Osteoblast (primary cell): Measurements from ENCODE around the gene ADARB2. TPM values are rescaled to one million over a fixed set of nuclear protein-coding genes. Genes with fewer than 3 reads are reported as not detected.
"Not testable (repeated sequence)": the region's sequence is repeated elsewhere in the genome, so short reads cannot be mapped to it uniquely, and the experiment has no call there.

Experiments used
- DNase-seq: peaks from one replicate; pipeline ENCODE4 v3.0.0; 2011; ENCODE audit warnings: low spot score, mixed read lengths; ENCODE audit not compliant: insufficient read length; ENCODE audit errors: missing footprints
- H2AFZ ChIP-seq: 2 replicates; pipeline ENCODE4 v1.6.0; 2011; ENCODE audit warnings: mild to moderate bottlenecking, low read length
- H3K27ac ChIP-seq: 2 replicates; pipeline ENCODE4 v1.5.1; 2011; ENCODE audit warnings: mild to moderate bottlenecking, low read depth, low read length, moderate library complexity
- H3K27me3 ChIP-seq: 2 replicates; pipeline ENCODE4 v1.6.0; 2012; ENCODE audit warnings: mild to moderate bottlenecking, control low read depth, inconsistent platforms, low read length, moderate library complexity; ENCODE audit not compliant: insufficient read depth
- H3K36me3 ChIP-seq: 2 replicates; pipeline ENCODE4 v1.5.1; 2011; ENCODE audit warnings: mild to moderate bottlenecking, low read length, control low read depth, moderate library complexity; ENCODE audit not compliant: insufficient read depth
- H3K4me1 ChIP-seq: 2 replicates; pipeline ENCODE4 v1.5.1; 2011; ENCODE audit warnings: mild to moderate bottlenecking, low read length, control low read depth, moderate library complexity; ENCODE audit not compliant: insufficient read depth
- H3K4me2 ChIP-seq: 2 replicates; pipeline ENCODE4 v1.6.0; 2011; ENCODE audit warnings: mild to moderate bottlenecking, low read length; ENCODE audit not compliant: insufficient read depth
- H3K4me3 ChIP-seq: fragments of 200-600 bp; sonication (generic); 3 replicates; pipeline ENCODE4 v1.5.1; 2012; ENCODE audit warnings: mild to moderate bottlenecking, low read length, inconsistent platforms; ENCODE audit not compliant: insufficient read depth
- H3K79me2 ChIP-seq: 2 replicates; pipeline ENCODE4 v1.6.0; 2012; ENCODE audit warnings: mild to moderate bottlenecking, low read length, control low read depth, inconsistent platforms; ENCODE audit not compliant: insufficient read depth
- H3K9me3 ChIP-seq: 2 replicates; pipeline ENCODE4 v1.5.1; 2011; ENCODE audit warnings: low read depth, low read length, control low read depth
- H4K20me1 ChIP-seq: 2 replicates; pipeline ENCODE4 v1.6.0; 2012; ENCODE audit warnings: mild to moderate bottlenecking, low read length, control low read depth; ENCODE audit not compliant: insufficient read depth
- CTCF ChIP-seq: IDR thresholded peaks from 2 replicates; pipeline ENCODE4 v1.5.1; 2011; ENCODE audit warnings: mild to moderate bottlenecking, low read depth, low read length, moderate library complexity; ENCODE audit errors: extremely low read depth
- total RNA-seq: library from RNA; depleted of rRNA; stranded (reverse); fragments of >200 nt; gene quantifications from 2 replicates; pipeline ENCODE4 v1.2.3, GENCODE V29; 2012

ADARB2 gene
- total RNA-seq, 1 donor = not detected

- Histone ChIP-seq H3K4me3 (no peak overlapping the region), H3K4me2 (no peak overlapping the region), H3K79me2 (no peaks in the 10 kb centered on the region), H3K27ac (no peak overlapping the region), H3K9me3 (peaks cover 1% of the 10 kb centered on the region), H3K36me3 (no peaks in the 10 kb centered on the region), H3K4me1 (no peaks in the 10 kb centered on the region), H4K20me1 (no peaks in the 10 kb centered on the region), H2AFZ (no peak overlapping the region), H3K27me3 (no peaks in the 10 kb centered on the region)
- TF ChIP-seq CTCF = no peak
- DNase-seq = no peak
Observed at GRCh38 chr10:1464881-1465417, 272.4 kb downstream of the ADARB2 start.

GRCh38 chr10:1463971-1464370, 273.4 kb downstream of the ADARB2 start:
- not testable (repeated sequence) for H4K20me1 ChIP-seq, H3K27ac ChIP-seq, H3K79me2 ChIP-seq

GRCh38 chr10:1462994-1463633, 274.2 kb downstream of the ADARB2 start:
- Histone ChIP-seq H3K9me3 (peaks cover 1% of the 10 kb centered on the region), H4K20me1 (no peaks in the 10 kb centered on the region), H3K27ac (no peak overlapping the region), H3K36me3 (no peaks in the 10 kb centered on the region), H3K4me3 (no peak overlapping the region), H3K4me1 (no peaks in the 10 kb centered on the region), H3K79me2 (no peaks in the 10 kb centered on the region), H3K27me3 (no peaks in the 10 kb centered on the region), H3K4me2 (no peak overlapping the region), H2AFZ (no peak overlapping the region)
- no peak for TF ChIP-seq CTCF
- DNase-seq = no peak

More at GRCh38 chr10:1463971-1464370, 273.4 kb downstream of the ADARB2 start:
- H3K4me3 ChIP-seq, H3K36me3 ChIP-seq, H3K4me2 ChIP-seq, H3K27me3 ChIP-seq, H3K9me3 ChIP-seq, H3K4me1 ChIP-seq, DNase-seq, H2AFZ ChIP-seq: not testable (repeated sequence)

- Histone ChIP-seq H3K4me2 (no peak overlapping the region), H3K4me3 (no peak overlapping the region), H3K27ac (no peak overlapping the region), H3K36me3 (no peaks in the 10 kb centered on the region), H3K79me2 (no peaks in the 10 kb centered on the region), H2AFZ (no peak overlapping the region), H4K20me1 (no peaks in the 10 kb centered on the region), H3K9me3 (peaks cover 1% of the 10 kb centered on the region), H3K4me1 (no peaks in the 10 kb centered on the region), H3K27me3 (no peaks in the 10 kb centered on the region)
- TF ChIP-seq CTCF = no peak
- no peak for DNase-seq
Observed at GRCh38 chr10:1462521-1462920, 274.8 kb downstream of the ADARB2 start.
